ENCODE results near the gene RAC2.
"Not testable (repeated sequence)": the region's sequence is repeated elsewhere in the genome, so short reads cannot be mapped to it uniquely, and the experiment has no call there.

The RAC2 gene

DNA sequence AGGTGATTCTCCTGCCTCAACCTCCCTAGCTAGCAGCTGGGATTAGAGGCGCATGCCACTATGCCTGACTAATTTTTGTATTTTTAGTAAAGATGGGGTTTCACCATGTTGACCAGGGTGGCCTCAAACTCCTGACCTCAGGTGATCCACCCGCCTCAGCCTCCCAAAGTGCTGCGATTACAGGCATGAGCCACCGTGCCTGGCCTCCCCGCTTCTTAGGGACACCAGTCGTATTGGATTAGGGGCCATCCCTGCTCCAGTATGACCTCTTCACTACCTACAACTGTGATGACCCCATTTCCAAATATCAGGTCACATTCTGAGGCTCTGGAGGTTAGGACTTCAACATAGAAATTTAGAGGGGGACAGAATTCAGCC is 42.6 kb downstream of the RAC2 start:
- DNase-seq = not testable (repeated sequence)

DNA sequence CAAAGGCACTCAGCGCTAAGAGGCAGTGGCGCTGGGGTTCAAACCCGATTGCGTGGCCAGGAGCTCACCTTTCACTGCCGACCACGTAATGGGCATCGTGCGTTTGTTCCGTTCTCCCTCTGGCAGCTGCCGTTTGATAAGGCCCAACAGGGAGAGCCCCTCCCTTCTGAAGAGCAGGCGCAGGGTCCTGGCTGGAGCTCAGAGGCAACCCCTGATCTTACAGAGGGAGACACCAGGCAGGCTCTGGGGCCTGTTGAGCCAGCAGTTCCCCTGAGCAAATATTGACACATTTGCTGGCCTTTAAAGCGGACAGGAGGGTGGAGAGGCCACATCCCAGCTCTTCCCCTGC is 44.3 kb downstream of the RAC2 start:
- DNase-seq = no peak

DNA sequence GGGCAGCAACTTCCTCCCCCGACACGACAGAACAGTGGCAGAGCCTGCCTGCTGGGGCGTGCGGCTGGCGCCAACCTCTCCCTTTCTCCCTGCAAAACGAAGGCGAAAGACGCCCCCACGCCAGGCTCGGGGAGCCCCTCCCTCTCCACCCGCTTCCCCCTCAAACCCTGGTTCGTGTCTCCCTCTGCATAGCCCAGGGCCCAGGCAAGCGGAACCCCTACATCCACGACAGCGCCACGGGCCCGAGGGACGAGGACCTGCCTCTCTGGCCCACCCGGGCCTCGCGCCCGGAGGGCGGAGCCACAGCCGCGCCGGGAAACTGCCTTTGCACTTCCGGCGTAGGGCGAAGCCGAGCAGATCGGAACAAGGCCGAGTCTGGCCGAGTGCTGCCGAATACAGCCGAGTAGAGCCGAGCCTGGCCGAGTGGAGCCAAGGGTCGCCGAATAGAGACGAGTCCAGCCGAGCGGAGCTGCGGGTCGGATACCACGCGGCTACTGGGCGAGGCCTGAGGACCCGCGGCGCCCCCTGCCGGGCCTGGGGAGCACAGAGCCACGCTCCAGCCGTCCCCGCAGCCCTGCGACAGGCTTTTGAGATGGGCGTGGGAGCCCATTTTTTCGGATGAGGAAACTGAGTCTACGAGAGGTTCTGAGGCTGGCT is 44.8 kb downstream of the RAC2 start:
- DNase-seq = peak; percentile 98

GRCh38 chr22:37198258-37199102 is 45.6 kb downstream of the RAC2 start:
- peak; percentile 87 for DNase-seq

- DNase-seq = peak; percentile 95
Observed at GRCh38 chr22:37197451-37198257, 46.4 kb downstream of the RAC2 start.

- DNase-seq = no peak
Observed at GRCh38 chr22:37196539-37197450, 47.3 kb downstream of the RAC2 start.

DNA sequence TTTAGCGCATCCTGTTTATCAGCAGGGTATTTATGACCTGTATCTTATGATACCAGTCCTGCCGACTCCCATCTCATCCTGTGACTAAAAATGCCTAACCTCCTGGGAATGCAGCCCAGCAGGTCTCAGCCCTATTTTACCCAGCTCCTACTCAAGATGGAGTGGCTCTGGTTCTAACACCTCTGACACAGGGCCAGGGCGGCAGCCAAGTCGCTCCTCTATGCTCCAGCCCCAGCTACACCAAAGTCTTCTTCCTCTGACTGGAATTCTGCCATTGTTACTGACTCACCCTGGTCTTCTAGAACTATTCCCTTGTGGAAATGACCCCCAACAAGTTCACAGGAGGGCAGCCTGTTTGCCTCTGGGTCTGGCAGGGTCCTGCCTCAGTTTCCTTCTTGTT is 48.1 kb downstream of the RAC2 start:
- no peak for DNase-seq

- DNase-seq = no peak
Observed at GRCh38 chr22:37194750-37195149, 49.3 kb downstream of the RAC2 start.

DNA sequence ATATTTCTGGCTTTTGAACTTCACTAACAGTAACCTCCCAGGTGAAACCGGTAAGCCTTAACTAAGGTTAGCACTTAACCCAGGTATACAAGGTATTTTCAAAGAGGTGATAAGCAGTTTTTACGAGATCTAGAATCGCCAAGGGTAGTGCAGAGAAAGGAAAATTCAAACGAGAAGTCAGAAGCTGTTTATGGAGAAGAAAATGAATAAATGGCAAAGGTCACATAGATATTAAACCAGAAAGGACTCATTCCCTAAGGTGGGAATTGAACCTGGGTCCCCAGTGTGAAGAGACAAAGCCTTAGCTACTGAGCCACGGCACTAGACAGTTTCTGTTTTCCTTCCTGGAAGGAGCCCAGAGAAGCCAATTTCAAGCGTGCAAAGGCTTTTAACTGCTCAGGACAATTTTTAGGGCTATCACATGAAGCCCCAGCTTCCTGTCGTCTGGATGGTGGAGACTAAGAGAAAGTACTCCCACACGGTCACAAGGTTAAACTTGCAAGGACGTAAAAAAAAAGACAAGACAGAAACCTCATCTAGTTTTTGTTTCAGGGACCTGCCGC is 50.4 kb downstream of the RAC2 start:
- peak; percentile 84 for DNase-seq

DNA sequence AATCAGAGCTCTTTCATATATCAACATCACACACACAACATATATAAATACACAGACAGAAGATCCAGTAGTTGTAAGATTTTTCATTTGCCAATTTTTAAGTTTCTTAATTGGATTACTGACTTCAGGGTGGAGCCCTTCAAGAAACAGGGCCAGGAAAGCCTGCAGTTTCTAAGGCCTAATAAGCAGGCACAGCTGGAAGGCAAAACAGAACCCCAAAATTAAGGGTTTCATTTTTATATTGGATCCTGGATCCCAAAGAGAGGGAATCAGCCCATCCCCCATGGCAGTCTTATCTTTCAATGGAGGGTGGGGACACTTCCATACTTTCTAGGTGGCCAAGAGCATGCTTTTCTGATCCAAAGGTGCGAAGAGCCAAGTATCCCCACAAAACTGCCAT is 51.3 kb downstream of the RAC2 start:
- DNase-seq = no peak

DNA sequence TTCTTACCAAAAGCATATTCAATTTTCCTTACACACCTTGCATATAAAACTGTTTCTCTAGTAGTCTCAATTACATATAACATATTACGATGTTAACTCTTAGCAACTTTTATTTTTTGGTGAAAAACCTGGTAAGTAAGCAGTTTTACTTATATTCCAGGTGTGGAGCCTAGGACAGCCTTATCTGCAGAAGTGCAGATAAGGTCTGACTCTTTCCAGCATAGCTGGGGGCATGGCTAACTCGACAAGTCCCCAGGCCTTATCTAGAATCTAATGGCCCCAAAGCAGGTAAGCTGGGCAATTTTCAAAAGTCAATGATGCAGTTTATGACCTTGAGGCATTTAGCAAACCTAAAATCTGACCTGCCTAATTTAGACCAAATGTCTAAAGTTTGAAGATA is 51.9 kb downstream of the RAC2 start:
- no peak for DNase-seq

- no peak for DNase-seq
Observed at GRCh38 chr22:37190262-37190780, 53.7 kb downstream of the RAC2 start.

DNA sequence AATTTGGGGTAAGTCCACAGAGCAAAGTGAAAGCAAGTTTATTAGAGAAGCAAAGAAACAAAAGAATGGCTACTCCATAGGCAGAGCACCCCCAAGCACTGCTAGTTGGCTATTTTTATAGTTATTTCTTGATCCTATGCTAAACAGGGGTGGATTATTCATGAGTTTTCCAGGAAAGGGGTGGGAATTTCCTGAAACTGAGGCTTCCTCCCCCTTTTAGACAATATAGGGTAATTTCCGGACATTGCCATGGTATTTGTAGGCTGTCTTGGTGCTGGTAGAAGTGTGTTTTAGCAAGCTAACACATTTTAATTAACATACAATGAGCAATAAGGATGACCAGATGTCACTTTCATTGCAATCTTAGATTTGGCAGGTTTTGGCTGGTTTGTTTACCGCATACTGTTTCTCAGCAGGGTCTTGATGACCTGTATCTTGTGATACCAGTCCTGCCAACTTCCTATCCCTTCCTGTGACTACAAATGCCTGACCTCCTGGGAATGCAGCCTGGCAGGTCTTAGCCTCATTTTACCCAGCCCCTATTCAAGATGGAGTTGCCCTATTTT is 55.1 kb downstream of the RAC2 start:
- DNase-seq = no peak

DNA sequence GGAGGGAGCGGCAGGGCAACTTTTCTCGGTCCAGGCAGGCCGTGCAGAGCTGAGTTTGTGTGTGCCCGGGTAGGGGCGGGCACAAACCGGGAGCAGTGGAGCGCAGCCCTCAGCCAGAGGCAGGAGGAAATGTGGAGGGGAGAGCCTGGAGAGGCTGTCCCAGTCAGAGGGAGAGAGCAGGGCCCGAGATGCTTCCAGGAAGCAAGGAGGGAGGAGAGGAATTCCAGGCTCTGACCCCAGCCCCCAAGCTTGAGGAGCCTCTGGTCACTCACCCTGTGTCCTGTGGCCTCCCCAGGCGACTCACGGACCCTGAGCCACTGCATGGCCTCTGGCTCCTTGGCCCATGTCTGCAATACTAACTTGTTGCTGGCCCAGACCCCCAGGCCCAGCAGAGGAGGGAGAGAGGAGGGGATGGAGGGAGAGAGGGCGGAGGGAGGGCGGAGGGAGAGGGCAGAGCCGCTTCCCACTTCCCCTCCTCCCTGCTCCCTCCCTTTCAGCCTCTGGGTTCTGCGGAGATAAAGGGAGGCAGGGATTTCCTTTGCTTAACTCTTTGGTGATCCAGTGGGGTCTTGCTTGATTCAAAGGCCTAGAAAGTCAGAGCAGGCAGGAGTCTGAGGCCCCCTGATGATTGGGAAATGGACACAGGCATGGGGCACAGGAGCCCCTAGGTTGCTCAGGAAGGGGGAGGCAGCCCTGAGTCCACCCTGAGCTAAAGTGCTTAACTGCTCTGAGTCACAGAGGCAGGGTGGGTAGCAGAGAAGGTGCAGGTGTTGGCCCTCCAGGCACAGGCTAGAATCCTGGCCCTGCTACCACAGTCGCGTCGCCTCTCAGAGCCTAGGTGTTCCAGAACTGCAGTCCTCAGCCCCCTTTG is 55.9 kb downstream of the RAC2 start, which contains the start of gene C1QTNF6:
Gene C1QTNF6 (minus strand): TSS at position 357 of the 871 bp plus-strand sequence. CDS start 34 bp downstream, at position 323.
- no peak for DNase-seq

GRCh38 chr22:37187552-37187890 is 56.5 kb downstream of the RAC2 start:
- no peak for DNase-seq

GRCh38 chr22:37186997-37187522 is 57.0 kb downstream of the RAC2 start:
- DNase-seq = no peak

DNA sequence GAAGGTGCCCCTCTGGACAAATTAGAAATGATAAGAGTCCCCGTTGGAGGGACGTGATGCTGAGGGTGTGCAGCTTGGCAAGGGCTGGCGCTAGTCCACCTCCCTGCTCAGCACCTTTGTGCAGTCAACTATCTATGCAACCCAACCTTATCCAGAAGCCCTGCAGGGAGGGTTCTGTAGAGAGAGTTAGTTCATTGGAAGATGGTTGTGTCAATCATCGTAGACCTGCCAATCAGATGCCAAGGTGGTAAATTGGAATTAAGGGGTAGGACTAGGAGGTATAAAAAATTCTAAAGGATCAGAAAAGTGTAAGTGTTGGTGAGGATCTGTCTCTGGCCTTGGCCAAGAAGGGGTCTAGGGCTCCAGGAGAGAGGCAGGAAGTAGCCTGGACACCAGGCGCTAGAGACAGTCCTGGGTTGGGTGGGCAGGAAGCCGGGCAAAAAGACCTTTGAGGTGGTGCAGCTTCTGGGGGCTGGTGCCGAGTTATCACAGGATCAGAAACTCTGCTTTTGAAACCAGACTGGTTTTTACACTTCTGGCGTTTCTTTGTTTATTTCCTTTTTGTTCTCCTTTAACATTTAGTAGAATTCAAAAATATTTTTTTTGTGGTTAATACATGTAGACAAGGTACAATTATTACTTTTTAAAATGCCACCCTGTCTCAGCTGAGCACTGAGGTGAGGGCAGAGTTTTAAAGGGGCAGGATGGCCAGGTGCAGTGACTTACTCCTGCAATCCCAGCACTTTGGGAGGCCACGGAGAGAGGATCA is 57.7 kb downstream of the RAC2 start:
- peak; percentile 72 for DNase-seq

GRCh38 chr22:37185646-37186227 is 58.3 kb downstream of the RAC2 start:
- DNase-seq = no peak
